MM.1S (cell line): ENCODE data around the gene CCDC152.

Experiments
- CTCF ChIP-seq: fragments of 300-600 bp; sonication (generic); IDR thresholded peaks from 2 replicates; pipeline ENCODE4 v1.5.1; 2016; ENCODE audit warnings: antibody characterized with exemption, low read length, mixed read lengths
- EZH2 ChIP-seq: fragments of 300-600 bp; sonication (generic); optimal IDR thresholded peaks from 2 replicates; pipeline ENCODE3; 2017; ENCODE audit warnings: low read depth, mild to moderate bottlenecking, antibody characterized with exemption, low read length, mixed read lengths
- EZH2phosphoT487 ChIP-seq: fragments of 300-600 bp; sonication (generic); IDR thresholded peaks from 2 replicates; pipeline ENCODE4 v1.6.1; 2018; ENCODE audit warnings: antibody characterized with exemption, low read length

- TF ChIP-seq CTCF, result no peak
- no peak for TF ChIP-seq EZH2phosphoT487
- TF ChIP-seq EZH2, result no peak
Observed at GRCh38 chr5:42813533-42813932, 56.9 kb downstream of the CCDC152 start.
